Activated CD8-positive, alpha-beta memory T cell treated with anti-CD3 and anti-CD28 coated beads, Interleukin-2, amount 50 U/mL, for 4 hours (primary cell): Measurements from ENCODE around the gene PSMA7.
A peak's percentile ranks its signal among the peaks of the same experiment; 100 is the strongest.

Experiments
- DNase-seq: peaks from one replicate; pipeline ENCODE4 v3.0.0-alpha.2; 2020

The PSMA7 gene

GRCh38 chr20:62135573-62136266 lies 7.5 kb downstream of the PSMA7 start:
- no peak for DNase-seq

GRCh38 chr20:62134735-62135231 lies 8.4 kb downstream of the PSMA7 start:
- DNase-seq = no peak

GRCh38 chr20:62133864-62134263 lies 9.3 kb downstream of the PSMA7 start:
- DNase-seq = no peak

GRCh38 chr20:62133051-62133845 lies 9.9 kb downstream of the PSMA7 start:
- no peak for DNase-seq

GRCh38 chr20:62132421-62132820 lies 10.8 kb downstream of the PSMA7 start:
- no peak for DNase-seq

- DNase-seq = no peak
Measured at GRCh38 chr20:62131560-62132320, 11.5 kb downstream of the PSMA7 start.

- DNase-seq = no peak
Measured at GRCh38 chr20:62129731-62130531, 13.3 kb downstream of the PSMA7 start.

- no peak for DNase-seq
Measured at GRCh38 chr20:62128502-62128901, 14.7 kb downstream of the PSMA7 start.

GRCh38 chr20:62127799-62128198 lies 15.4 kb downstream of the PSMA7 start:
- no peak for DNase-seq

GRCh38 chr20:62126141-62126540 lies 17.1 kb downstream of the PSMA7 start:
- no peak for DNase-seq

GRCh38 chr20:62123450-62124118 lies 19.6 kb downstream of the PSMA7 start:
- DNase-seq = no peak

GRCh38 chr20:62122654-62123449 lies 20.3 kb downstream of the PSMA7 start:
- DNase-seq = peak; percentile 56

- peak; percentile 97 for DNase-seq
Measured at GRCh38 chr20:62121776-62122653, 21.2 kb downstream of the PSMA7 start, which contains the start of gene LSM14B. LSM14B (plus strand) TSS chr20:62122475; CDS start chr20:62122667, 192 bp downstream.

- DNase-seq = no peak
Measured at GRCh38 chr20:62120990-62121775, 22.0 kb downstream of the PSMA7 start.

- no peak for DNase-seq
Measured at GRCh38 chr20:62120365-62120762, 22.8 kb downstream of the PSMA7 start.

GRCh38 chr20:62119591-62120364 lies 23.4 kb downstream of the PSMA7 start:
- no peak for DNase-seq

- DNase-seq = no peak
Measured at GRCh38 chr20:62119115-62119514, 24.1 kb downstream of the PSMA7 start.
